HepG2 (cell line): Measurements from ENCODE around the gene TTC31. TPM values are rescaled to one million over a fixed set of nuclear protein-coding genes. Genes with fewer than 3 reads are reported as not detected.
A peak's percentile ranks its signal among the peaks of the same experiment; 100 is the strongest.

ENCODE experiments used
- ARHGAP35 ChIP-seq: sonication (generic); formaldehyde crosslinking; IDR thresholded peaks from 2 replicates; pipeline ENCODE4 v1.9.0; 2022; ENCODE audit warnings: mild to moderate bottlenecking, inconsistent platforms, moderate library complexity, missing genetic modification reagents, borderline replicate concordance
- ASH2L ChIP-seq: fragments of 300-600, 200-600 bp; sonication (generic); IDR thresholded peaks from 2 replicates; pipeline ENCODE4 v1.7.0; 2017; ENCODE audit warnings: low read depth, mild to moderate bottlenecking, moderate library complexity, mixed read lengths, low read length; ENCODE audit not compliant: insufficient read length
- CBX1 ChIP-seq: IDR thresholded peaks from one replicate; pipeline ENCODE4 v1.6.1; 2016; ENCODE audit warnings: antibody characterized with exemption, low read depth
- CHD4 ChIP-seq: fragments of 200-600 bp; sonication (generic); IDR thresholded peaks from 2 replicates; pipeline ENCODE4 v1.7.0; 2017; ENCODE audit warnings: mild to moderate bottlenecking, low read length, borderline replicate concordance
- ELF1 ChIP-seq: sonication (generic); formaldehyde crosslinking; IDR thresholded peaks from 2 replicates; pipeline ENCODE4 v1.4.0; 2020; ENCODE audit warnings: missing genetic modification reagents
- FOXA1 ChIP-seq, 2 experiments: fragments of 450-650 bp in 1 of 2; sonication (generic) in 1 of 2; formaldehyde crosslinking in 1 of 2; IDR thresholded peaks; 2 replicates each; pipeline versions ENCODE4 v1.4.0 to v1.6.1; 2016 to 2020; ENCODE audit warnings: missing genetic modification reagents in 1 of 2
- FOXO1 ChIP-seq: sonication (generic); formaldehyde crosslinking; IDR thresholded peaks from 2 replicates; pipeline ENCODE4 v1.4.0; 2020; ENCODE audit warnings: missing genetic modification reagents
- FOXP1 ChIP-seq, 2 experiments: fragments of 450-650 bp in 1 of 2; IDR thresholded peaks; 2 replicates each; pipeline ENCODE4 v1.6.1; 2017 to 2018; ENCODE audit warnings: antibody characterized with exemption in 1 of 2
- HMGA1 ChIP-seq: sonication (generic); formaldehyde crosslinking; conservative IDR thresholded peaks from 2 replicates; pipeline ENCODE4 v1.4.0; 2020; ENCODE audit warnings: missing genetic modification reagents
- KDM1A ChIP-seq: IDR thresholded peaks from 2 replicates; pipeline ENCODE4 v1.6.1; 2016; ENCODE audit warnings: missing compliant biosample characterization
- MEIS1 ChIP-seq: sonication (generic); formaldehyde crosslinking; IDR thresholded peaks from 2 replicates; pipeline ENCODE4 v1.9.0; 2021; ENCODE audit warnings: mild to moderate bottlenecking, missing genetic modification reagents, moderate library complexity, borderline replicate concordance
- MEIS2 ChIP-seq: sonication (generic); formaldehyde crosslinking; IDR thresholded peaks from 2 replicates; pipeline ENCODE4 v1.9.0; 2021; ENCODE audit warnings: mild to moderate bottlenecking, missing genetic modification reagents
- MIER2 ChIP-seq: IDR thresholded peaks from 2 replicates; pipeline ENCODE4 v1.6.1; 2016; ENCODE audit warnings: missing biosample characterization, missing genetic modification reagents
- MIER3 ChIP-seq: IDR thresholded peaks from 2 replicates; pipeline ENCODE4 v1.6.1; 2016; ENCODE audit warnings: missing compliant biosample characterization, borderline replicate concordance
- REL ChIP-seq: sonication (generic); formaldehyde crosslinking; conservative IDR thresholded peaks from 2 replicates; pipeline ENCODE4 v1.8.0; 2022; ENCODE audit warnings: mild to moderate bottlenecking, missing genetic modification reagents, moderate library complexity
- RFX1 ChIP-seq: fragments of 450-650 bp; IDR thresholded peaks from 2 replicates; pipeline ENCODE4 v1.6.1; 2017
- SMARCE1 ChIP-seq: fragments of 450-650 bp; IDR thresholded peaks from 2 replicates; pipeline ENCODE4 v1.6.1; 2017; ENCODE audit warnings: borderline replicate concordance
- SOX6 ChIP-seq, 2 experiments: fragments of 450-650 bp in 1 of 2; sonication (generic) in 1 of 2; formaldehyde crosslinking in 1 of 2; IDR thresholded peaks; 2 replicates each; pipeline versions ENCODE4 v1.4.0 to v1.6.1; 2017 to 2020; ENCODE audit warnings: antibody characterized with exemption in 1 of 2, mild to moderate bottlenecking in 1 of 2, missing genetic modification reagents in 1 of 2
- ZNF225 ChIP-seq: sonication (generic); formaldehyde crosslinking; IDR thresholded peaks from 2 replicates; pipeline ENCODE4 v1.4.0; 2020; ENCODE audit warnings: mild to moderate bottlenecking, missing genetic modification reagents
- ZNF282 ChIP-seq: fragments of 450-650 bp; IDR thresholded peaks from 2 replicates; pipeline ENCODE4 v1.6.1; 2018; ENCODE audit not compliant: partially characterized antibody
- ZNF34 ChIP-seq: sonication (generic); formaldehyde crosslinking; IDR thresholded peaks from 2 replicates; pipeline ENCODE4 v1.4.0; 2020; ENCODE audit warnings: mild to moderate bottlenecking, missing genetic modification reagents, borderline replicate concordance
- ZNF570 ChIP-seq: sonication (generic); formaldehyde crosslinking; IDR thresholded peaks from 2 replicates; pipeline ENCODE4 v1.4.0; 2020; ENCODE audit warnings: mild to moderate bottlenecking, missing genetic modification reagents, borderline replicate concordance
- polyA plus RNA-seq, 8 experiments: library from polyadenylated mRNA; depleted of rRNA in 3 of 8; stranded (reverse) in 7 of 8; unstranded in 1 of 8; fragments of >200 nt; fragmentation: Illumina TruSeq in 4 of 8; extraction: Trizol in 4 of 8; gene quantifications; 2 replicates each; pipeline versions ENCODE4 v1.2.1 to v1.2.3, GENCODE V29; 2011 to 2016; ENCODE audit warnings: low read depth in 4 of 8, missing spikeins in 1 of 8, mixed read lengths in 1 of 8; ENCODE audit not compliant: insufficient read depth in 1 of 8
- total RNA-seq, 5 experiments: library from RNA; depleted of rRNA; stranded (reverse); fragments of >200 nt; fragmentation: Illumina TruSeq; extraction: Trizol; gene quantifications; 2 replicates each; pipeline ENCODE4 v1.2.3, GENCODE V29; 2016; ENCODE audit warnings: low read depth in 1 of 5
- TF ChIP-seq, protein P1 (sequence below): sonication (generic); formaldehyde crosslinking; IDR thresholded peaks from 2 replicates; pipeline ENCODE4 v1.4.0; 2020; ENCODE audit warnings: missing genetic modification reagents, mild to moderate bottlenecking, borderline replicate concordance
- TF ChIP-seq, protein P2 (sequence below): sonication (generic); formaldehyde crosslinking; IDR thresholded peaks from 2 replicates; pipeline ENCODE4 v1.5.0; 2020; ENCODE audit warnings: missing genetic modification reagents
- TF ChIP-seq, protein P3 (sequence below): sonication (generic); formaldehyde crosslinking; IDR thresholded peaks from 2 replicates; pipeline ENCODE4 v1.5.0; 2020; ENCODE audit warnings: mild to moderate bottlenecking, missing genetic modification reagents

TTC31 gene
- total and polyA plus RNA-seq, 2 of the 13 experiments (the other 11 are each of a cell fraction or from before 2014, with no cell fraction given) = 28.3 to 39.5 TPM

DNA sequence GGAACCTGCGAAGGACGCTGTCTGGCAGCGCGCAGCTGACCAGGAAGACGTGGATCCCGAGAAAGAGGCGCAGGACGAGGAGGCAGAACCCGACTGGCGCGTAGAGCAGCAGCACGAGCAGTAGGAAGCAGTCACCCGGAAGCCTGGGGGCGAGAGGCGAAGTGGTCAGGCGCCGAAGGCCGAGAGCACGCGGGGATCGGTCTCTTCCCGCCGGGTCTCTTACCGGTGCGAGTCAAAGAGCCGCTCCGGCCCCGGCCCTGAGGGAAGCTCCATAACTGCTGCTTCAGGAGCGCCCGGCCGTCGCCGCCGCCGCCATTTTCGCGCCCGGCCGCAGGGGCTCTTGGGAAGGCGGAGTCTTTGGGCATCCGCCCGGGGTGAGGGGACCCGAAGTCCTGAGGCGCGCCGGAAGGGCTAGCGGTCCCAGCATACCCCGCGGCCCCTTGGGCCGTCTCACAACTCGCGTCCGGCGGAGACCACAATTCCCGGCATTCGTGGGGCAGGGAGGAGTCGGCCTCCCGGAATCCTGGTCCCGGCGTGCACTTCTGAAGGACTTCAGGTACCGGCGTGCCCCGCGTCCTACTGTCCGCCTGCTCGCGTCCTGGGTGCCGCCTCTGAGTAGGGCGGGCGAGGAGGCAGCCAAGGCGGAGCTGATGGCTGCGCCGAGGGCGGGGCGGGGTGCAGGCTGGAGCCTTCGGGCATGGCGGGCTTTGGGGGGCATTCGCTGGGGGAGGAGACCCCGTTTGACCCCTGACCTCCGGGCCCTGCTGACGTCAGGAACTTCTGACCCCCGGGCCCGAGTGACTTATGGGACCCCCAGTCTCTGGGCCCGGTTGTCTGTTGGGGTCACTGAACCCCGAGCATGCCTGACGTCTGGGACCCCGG, 46.7 kb downstream of the TTC31 start, which contains the start of the genes AUP1 and HTRA2 (continued):
- no peak for TF ChIP-seq ZNF282
- TF ChIP-seq, protein P1, sequence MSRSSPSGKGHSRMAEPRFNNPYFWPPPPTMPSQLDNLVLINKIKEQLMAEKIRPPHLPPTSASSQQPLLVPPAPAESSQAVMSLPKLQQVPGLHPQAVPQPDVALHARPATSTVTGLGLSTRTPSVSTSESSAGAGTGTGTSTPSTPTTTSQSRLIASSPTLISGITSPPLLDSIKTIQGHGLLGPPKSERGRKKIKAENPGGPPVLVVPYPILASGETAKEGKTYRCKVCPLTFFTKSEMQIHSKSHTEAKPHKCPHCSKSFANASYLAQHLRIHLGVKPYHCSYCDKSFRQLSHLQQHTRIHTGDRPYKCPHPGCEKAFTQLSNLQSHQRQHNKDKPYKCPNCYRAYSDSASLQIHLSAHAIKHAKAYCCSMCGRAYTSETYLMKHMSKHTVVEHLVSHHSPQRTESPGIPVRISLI = no peak; the same call in none of the 2 replicates
- peak; percentile 4 for TF ChIP-seq FOXO1
- TF ChIP-seq ZNF570 (CRISPR knock-in tag) = 0 out of 2 replicates have a peak, but pooled peaks have one; percentile 24
- TF ChIP-seq SMARCE1 = no peak
- no peak for TF ChIP-seq FOXA1 (IDR thresholded peaks at IDR 0.05)
- TF ChIP-seq FOXA1 (CRISPR knock-in tag; IDR thresholded peaks at IDR 0.05) = 0 out of 2 replicates have a peak, but pooled peaks have one; percentile 4
- TF ChIP-seq, protein P2, sequence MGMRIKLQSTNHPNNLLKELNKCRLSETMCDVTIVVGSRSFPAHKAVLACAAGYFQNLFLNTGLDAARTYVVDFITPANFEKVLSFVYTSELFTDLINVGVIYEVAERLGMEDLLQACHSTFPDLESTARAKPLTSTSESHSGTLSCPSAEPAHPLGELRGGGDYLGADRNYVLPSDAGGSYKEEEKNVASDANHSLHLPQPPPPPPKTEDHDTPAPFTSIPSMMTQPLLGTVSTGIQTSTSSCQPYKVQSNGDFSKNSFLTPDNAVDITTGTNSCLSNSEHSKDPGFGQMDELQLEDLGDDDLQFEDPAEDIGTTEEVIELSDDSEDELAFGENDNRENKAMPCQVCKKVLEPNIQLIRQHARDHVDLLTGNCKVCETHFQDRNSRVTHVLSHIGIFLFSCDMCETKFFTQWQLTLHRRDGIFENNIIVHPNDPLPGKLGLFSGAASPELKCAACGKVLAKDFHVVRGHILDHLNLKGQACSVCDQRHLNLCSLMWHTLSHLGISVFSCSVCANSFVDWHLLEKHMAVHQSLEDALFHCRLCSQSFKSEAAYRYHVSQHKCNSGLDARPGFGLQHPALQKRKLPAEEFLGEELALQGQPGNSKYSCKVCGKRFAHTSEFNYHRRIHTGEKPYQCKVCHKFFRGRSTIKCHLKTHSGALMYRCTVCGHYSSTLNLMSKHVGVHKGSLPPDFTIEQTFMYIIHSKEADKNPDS (CRISPR knock-in tag) = no peak
- TF ChIP-seq MEIS1 (CRISPR knock-in tag) = no peak
- peak; percentile 92 for TF ChIP-seq MIER3
- no peak for TF ChIP-seq SOX6 (IDR thresholded peaks at IDR 0.05)
- peak; percentile 82 for TF ChIP-seq SOX6 (CRISPR knock-in tag; IDR thresholded peaks at IDR 0.05)
- no peak for TF ChIP-seq MEIS2 (CRISPR knock-in tag)
- peak; percentile 96 for TF ChIP-seq ELF1 (CRISPR knock-in tag)
- peak; percentile 72; the same call in 1 of the 2 replicates for TF ChIP-seq MIER2
- no peak for TF ChIP-seq CHD4
- no peak for TF ChIP-seq ZNF225 (CRISPR knock-in tag)
- no peak; the same call in 1 of the 2 replicates for TF ChIP-seq ARHGAP35
- no peak for TF ChIP-seq RFX1
- no peak for TF ChIP-seq HMGA1
- peak; percentile 65; the same call in 1 of the 2 replicates for TF ChIP-seq REL
- peak; percentile 90 for TF ChIP-seq ASH2L
- TF ChIP-seq CBX1 = peak; percentile 16
- TF ChIP-seq, protein P3, sequence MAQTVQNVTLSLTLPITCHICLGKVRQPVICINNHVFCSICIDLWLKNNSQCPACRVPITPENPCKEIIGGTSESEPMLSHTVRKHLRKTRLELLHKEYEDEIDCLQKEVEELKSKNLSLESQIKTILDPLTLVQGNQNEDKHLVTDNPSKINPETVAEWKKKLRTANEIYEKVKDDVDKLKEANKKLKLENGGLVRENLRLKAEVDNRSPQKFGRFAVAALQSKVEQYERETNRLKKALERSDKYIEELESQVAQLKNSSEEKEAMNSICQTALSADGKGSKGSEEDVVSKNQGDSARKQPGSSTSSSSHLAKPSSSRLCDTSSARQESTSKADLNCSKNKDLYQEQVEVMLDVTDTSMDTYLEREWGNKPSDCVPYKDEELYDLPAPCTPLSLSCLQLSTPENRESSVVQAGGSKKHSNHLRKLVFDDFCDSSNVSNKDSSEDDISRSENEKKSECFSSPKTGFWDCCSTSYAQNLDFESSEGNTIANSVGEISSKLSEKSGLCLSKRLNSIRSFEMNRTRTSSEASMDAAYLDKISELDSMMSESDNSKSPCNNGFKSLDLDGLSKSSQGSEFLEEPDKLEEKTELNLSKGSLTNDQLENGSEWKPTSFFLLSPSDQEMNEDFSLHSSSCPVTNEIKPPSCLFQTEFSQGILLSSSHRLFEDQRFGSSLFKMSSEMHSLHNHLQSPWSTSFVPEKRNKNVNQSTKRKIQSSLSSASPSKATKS (CRISPR knock-in tag) = no peak
- TF ChIP-seq FOXP1 (IDR thresholded peaks at IDR 0.05) = no peak
- no peak for TF ChIP-seq FOXP1 (CRISPR knock-in tag; IDR thresholded peaks at IDR 0.05)
- no peak for TF ChIP-seq ZNF34 (CRISPR knock-in tag)
- TF ChIP-seq KDM1A (CRISPR knock-in tag) = no peak
